Upper lobe of left lung (tissue), 4 donors: ENCODE measurements around the gene FLOT1.

Experiments
- POLR2A ChIP-seq, 4 donors: fragments of 450-650 bp; IDR thresholded peaks; one replicate each; pipeline ENCODE4 v1.5.1; 2016 to 2017; ENCODE audit warnings: antibody characterized with exemption in 4 of 4, mild to moderate bottlenecking in 2 of 4
- POLR2AphosphoS5 ChIP-seq, 2 donors: sonication (generic); formaldehyde crosslinking; IDR thresholded peaks; one replicate each; pipeline ENCODE4 v1.5.1; 2017; ENCODE audit warnings: antibody characterized with exemption in 2 of 2
- TF ChIP-seq, protein P1 (sequence below), 6 experiments: fragments of 450-650 bp in 4 of 6; fragments of 200-600 bp in 2 of 6; sonication (generic) in 2 of 6; IDR thresholded peaks; one replicate each; pipeline ENCODE4 v1.5.1; 2016 to 2019; ENCODE audit warnings: antibody characterized with exemption in 6 of 6

DNA sequence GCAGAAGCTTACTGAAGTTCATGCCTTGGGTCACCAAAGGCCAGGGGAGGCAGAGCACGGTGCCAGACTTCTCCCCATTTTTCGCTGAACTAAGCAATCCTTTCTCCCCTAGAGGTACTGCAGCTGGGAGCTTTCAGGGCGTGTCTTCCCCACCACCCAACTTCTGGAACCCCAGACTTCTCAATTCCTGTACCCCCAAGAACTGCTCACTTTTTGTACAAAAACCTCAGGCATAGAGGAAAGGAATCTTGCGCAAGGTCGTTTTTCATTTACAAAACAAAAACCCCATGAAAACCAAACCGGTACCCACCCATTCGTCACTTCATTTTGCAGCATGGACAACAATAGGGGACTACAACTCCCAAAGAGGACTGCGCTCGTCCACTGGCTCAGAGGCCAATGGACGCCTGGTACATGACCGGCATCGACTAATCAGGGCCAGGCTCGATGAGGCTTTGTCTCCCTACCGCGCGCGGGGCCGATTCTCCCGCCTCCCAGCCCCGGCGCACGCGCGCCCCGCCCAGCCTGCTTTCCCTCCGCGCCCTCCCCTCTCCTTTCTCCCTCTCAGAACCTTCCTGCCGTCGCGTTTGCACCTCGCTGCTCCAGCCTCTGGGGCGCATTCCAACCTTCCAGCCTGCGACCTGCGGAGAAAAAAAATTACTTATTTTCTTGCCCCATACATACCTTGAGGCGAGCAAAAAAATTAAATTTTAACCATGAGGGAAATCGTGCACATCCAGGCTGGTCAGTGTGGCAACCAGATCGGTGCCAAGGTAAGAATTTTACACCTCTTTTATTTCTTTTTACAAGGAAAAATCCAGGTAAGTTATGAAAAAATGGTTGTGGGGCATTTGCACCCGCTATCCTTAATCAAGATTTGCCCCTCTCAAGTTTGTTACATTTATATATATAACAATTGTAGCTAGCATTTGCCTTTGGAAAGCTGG lies 22.4 kb downstream of the FLOT1 start, which contains the start of gene TUBB:
- TF ChIP-seq, protein P1, sequence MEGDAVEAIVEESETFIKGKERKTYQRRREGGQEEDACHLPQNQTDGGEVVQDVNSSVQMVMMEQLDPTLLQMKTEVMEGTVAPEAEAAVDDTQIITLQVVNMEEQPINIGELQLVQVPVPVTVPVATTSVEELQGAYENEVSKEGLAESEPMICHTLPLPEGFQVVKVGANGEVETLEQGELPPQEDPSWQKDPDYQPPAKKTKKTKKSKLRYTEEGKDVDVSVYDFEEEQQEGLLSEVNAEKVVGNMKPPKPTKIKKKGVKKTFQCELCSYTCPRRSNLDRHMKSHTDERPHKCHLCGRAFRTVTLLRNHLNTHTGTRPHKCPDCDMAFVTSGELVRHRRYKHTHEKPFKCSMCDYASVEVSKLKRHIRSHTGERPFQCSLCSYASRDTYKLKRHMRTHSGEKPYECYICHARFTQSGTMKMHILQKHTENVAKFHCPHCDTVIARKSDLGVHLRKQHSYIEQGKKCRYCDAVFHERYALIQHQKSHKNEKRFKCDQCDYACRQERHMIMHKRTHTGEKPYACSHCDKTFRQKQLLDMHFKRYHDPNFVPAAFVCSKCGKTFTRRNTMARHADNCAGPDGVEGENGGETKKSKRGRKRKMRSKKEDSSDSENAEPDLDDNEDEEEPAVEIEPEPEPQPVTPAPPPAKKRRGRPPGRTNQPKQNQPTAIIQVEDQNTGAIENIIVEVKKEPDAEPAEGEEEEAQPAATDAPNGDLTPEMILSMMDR (IDR thresholded peaks at IDR 0.05), result peak in 4 of 6 experiments; percentile 21 to 39 (median 25)
- TF ChIP-seq POLR2A (IDR thresholded peaks at IDR 0.05) (peak in 3 of 4 donors; percentile 74 to 93 (median 77)), POLR2AphosphoS5 (IDR thresholded peaks at IDR 0.05) (peak; percentile 94 to 97)
